HEK293 (cell line): ENCODE measurements around the gene RPE65.

Experiments
- CTCF ChIA-PET: fragments of 350-600 bp; formaldehyde crosslinking; extraction: SDS; loops from one replicate; lab custom pipeline; 2021; ENCODE audit warnings: antibody characterized with exemption; lab: Yijun Ruan, JAX
- POLR2A ChIA-PET: fragments of 300-600 bp; formaldehyde crosslinking; extraction: SDS; loops from one replicate; lab custom pipeline; 2020; ENCODE audit warnings: antibody characterized with exemption, inconsistent platforms; lab: Yijun Ruan, JAX
- H3K27ac ChIP-seq: fragments of 200-500 bp; sonication (Bioruptor generic); 2 replicates; pipeline ENCODE4 v1.5.1; 2014; ENCODE audit warnings: low read depth, low read length, control low read depth, inconsistent platforms; ENCODE audit errors: extremely low read depth
- H3K36me3 ChIP-seq, 2 experiments: fragments of 200-500 bp in 1 of 2; sonication (Bioruptor generic) in 1 of 2; 1 replicate in 1 of 2; 2 replicates in 1 of 2; pipeline ENCODE4 v1.5.1; 2014 to 2017; ENCODE audit warnings: inconsistent platforms in 2 of 2, low read length in 2 of 2; ENCODE audit not compliant: control insufficient read depth in 2 of 2, insufficient read depth in 1 of 2
- H3K4me1 ChIP-seq: fragments of 200-500 bp; sonication (Bioruptor generic); 2 replicates; pipeline ENCODE4 v1.5.1; 2014; ENCODE audit warnings: mild to moderate bottlenecking, low read length, inconsistent platforms; ENCODE audit not compliant: control insufficient read depth, insufficient read depth
- H3K4me3 ChIP-seq: 2 replicates; pipeline ENCODE4 v1.5.1; 2011; ENCODE audit warnings: low read depth, mild to moderate bottlenecking, control low read depth, low read length, moderate library complexity
- H3K9me3 ChIP-seq: fragments of 200-500 bp; sonication (Bioruptor generic); 2 replicates; pipeline ENCODE4 v1.5.1; 2014; ENCODE audit warnings: low read depth, low read length, inconsistent platforms; ENCODE audit not compliant: control insufficient read depth, insufficient read depth
- GLIS1 ChIP-seq: fragments of 450-650 bp; formaldehyde crosslinking; IDR thresholded peaks from 2 replicates; pipeline ENCODE4 v1.5.1; 2016; ENCODE audit warnings: missing biosample characterization, missing genetic modification characterization
- HOXA7 ChIP-seq: sonication (generic); formaldehyde crosslinking; IDR thresholded peaks from 2 replicates; pipeline ENCODE4 v1.8.1; 2022; ENCODE audit warnings: missing genetic modification reagents, borderline replicate concordance
- HOXD13 ChIP-seq: sonication (generic); formaldehyde crosslinking; IDR thresholded peaks from 2 replicates; pipeline ENCODE4 v1.8.0; 2022; ENCODE audit warnings: missing genetic modification reagents, borderline replicate concordance
- KLF7 ChIP-seq: fragments of 450-650 bp; formaldehyde crosslinking; IDR thresholded peaks from 2 replicates; pipeline ENCODE4 v1.5.1; 2016; ENCODE audit warnings: missing biosample characterization, missing genetic modification characterization, borderline replicate concordance
- KLF9 ChIP-seq: fragments of 450-650 bp; formaldehyde crosslinking; IDR thresholded peaks from 2 replicates; pipeline ENCODE4 v1.5.1; 2016; ENCODE audit warnings: missing biosample characterization, missing genetic modification characterization, low read depth
- PRDM1 ChIP-seq: fragments of 450-650 bp; formaldehyde crosslinking; IDR thresholded peaks from 2 replicates; pipeline ENCODE4; 2016; ENCODE audit warnings: missing biosample characterization, missing genetic modification characterization
- ZBTB8A ChIP-seq: fragments of 450-650 bp; formaldehyde crosslinking; IDR thresholded peaks from 2 replicates; pipeline ENCODE4 v1.5.1; 2016; ENCODE audit warnings: missing biosample characterization, missing genetic modification characterization
- ZNF16 ChIP-seq: fragments of 450-650 bp; formaldehyde crosslinking; IDR thresholded peaks from 2 replicates; pipeline ENCODE4 v1.5.1; 2016; ENCODE audit warnings: low read depth, missing biosample characterization, missing genetic modification characterization
- ZNF366 ChIP-seq: fragments of 450-650 bp; formaldehyde crosslinking; conservative IDR thresholded peaks from 2 replicates; pipeline ENCODE4 v1.5.1; 2016; ENCODE audit warnings: missing biosample characterization, missing genetic modification characterization
- ZNF404 ChIP-seq: fragments of 450-650 bp; formaldehyde crosslinking; IDR thresholded peaks from 2 replicates; pipeline ENCODE4 v1.5.1; 2017; ENCODE audit warnings: missing biosample characterization, missing genetic modification characterization
- ZNF426 ChIP-seq: fragments of 450-650 bp; formaldehyde crosslinking; IDR thresholded peaks from 2 replicates; pipeline ENCODE4 v1.5.1; 2017; ENCODE audit warnings: missing biosample characterization, missing genetic modification characterization, mild to moderate bottlenecking, inconsistent platforms, moderate library complexity
- ZNF560 ChIP-seq: fragments of 450-650 bp; formaldehyde crosslinking; IDR thresholded peaks from 2 replicates; pipeline ENCODE4 v1.5.1; 2017; ENCODE audit warnings: missing biosample characterization, missing genetic modification characterization, borderline replicate concordance
- ZNF571 ChIP-seq: fragments of 450-650 bp; formaldehyde crosslinking; IDR thresholded peaks from 2 replicates; pipeline ENCODE4 v1.5.0; 2017; ENCODE audit warnings: missing biosample characterization, missing genetic modification characterization
- ZNF677 ChIP-seq: fragments of 450-650 bp; IDR thresholded peaks from 2 replicates; pipeline ENCODE4 v1.5.0; 2018; ENCODE audit warnings: missing biosample characterization, mild to moderate bottlenecking, missing genetic modification characterization, moderate library complexity
- ZNF776 ChIP-seq: fragments of 450-650 bp; formaldehyde crosslinking; IDR thresholded peaks from 2 replicates; pipeline ENCODE4 v1.5.0; 2017; ENCODE audit warnings: missing biosample characterization, missing genetic modification characterization, borderline replicate concordance
- ZNF830 ChIP-seq: fragments of 450-650 bp; IDR thresholded peaks from 2 replicates; pipeline ENCODE4 v1.5.0; 2018; ENCODE audit warnings: missing biosample characterization, missing genetic modification characterization, low read depth, mild to moderate bottlenecking, moderate library complexity
- TF ChIP-seq, protein P1 (sequence below): fragments of 450-650 bp; formaldehyde crosslinking; IDR thresholded peaks from 2 replicates; pipeline ENCODE4 v1.5.1; 2016; ENCODE audit warnings: missing biosample characterization, missing genetic modification characterization
- TF ChIP-seq, protein P2 (sequence below): fragments of 450-650 bp; formaldehyde crosslinking; IDR thresholded peaks from 2 replicates; pipeline ENCODE4 v1.5.0; 2017; ENCODE audit warnings: missing biosample characterization, missing genetic modification characterization, borderline replicate concordance
- TF ChIP-seq, protein P3 (sequence below): fragments of 450-650 bp; formaldehyde crosslinking; IDR thresholded peaks from 2 replicates; pipeline ENCODE4 v1.5.1; 2016; ENCODE audit warnings: missing biosample characterization, missing genetic modification characterization
- TF ChIP-seq, protein P4 (sequence below): fragments of 450-650 bp; formaldehyde crosslinking; optimal IDR thresholded peaks from 2 replicates; pipeline ENCODE3; 2016; ENCODE audit warnings: missing biosample characterization, mild to moderate bottlenecking, missing genetic modification characterization

The RPE65 gene

DNA sequence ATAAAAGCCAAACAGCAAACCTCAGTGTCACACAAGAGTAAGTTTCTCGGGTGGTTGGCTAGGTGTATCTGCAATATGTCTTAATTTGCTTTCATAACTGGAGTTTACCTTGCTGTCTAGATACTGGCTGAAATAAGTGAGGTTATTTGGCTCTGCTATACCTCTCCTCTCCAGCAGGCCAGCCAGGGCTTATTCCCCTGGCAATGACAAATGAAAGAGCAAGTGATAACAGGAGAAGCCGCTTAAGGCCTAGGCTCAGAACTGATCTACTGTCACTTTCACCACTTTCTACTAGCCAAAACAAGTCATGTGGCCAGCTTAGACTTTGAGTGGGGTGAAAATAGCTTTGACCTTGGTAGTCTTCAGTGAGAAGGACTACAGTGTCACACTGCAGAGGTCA, 4.8 kb upstream of the RPE65 start:
- H3K9me3 ChIP-seq = no peaks in the 10 kb centered on the region
- CTCF ChIA-PET = no interaction called here
- no peaks in the 10 kb centered on the region for H3K36me3 ChIP-seq
- peak; percentile 73 for TF ChIP-seq PRDM1
- TF ChIP-seq KLF9 (tag by site-specific recombination) = no peak
- TF ChIP-seq, all 188 proteins: peak for 1
- Histone ChIP-seq H3K4me3 (no peak overlapping the region), H3K4me1 (no peaks in the 10 kb centered on the region), H3K27ac (no peak overlapping the region)
- POLR2A ChIA-PET = no interaction called here

DNA sequence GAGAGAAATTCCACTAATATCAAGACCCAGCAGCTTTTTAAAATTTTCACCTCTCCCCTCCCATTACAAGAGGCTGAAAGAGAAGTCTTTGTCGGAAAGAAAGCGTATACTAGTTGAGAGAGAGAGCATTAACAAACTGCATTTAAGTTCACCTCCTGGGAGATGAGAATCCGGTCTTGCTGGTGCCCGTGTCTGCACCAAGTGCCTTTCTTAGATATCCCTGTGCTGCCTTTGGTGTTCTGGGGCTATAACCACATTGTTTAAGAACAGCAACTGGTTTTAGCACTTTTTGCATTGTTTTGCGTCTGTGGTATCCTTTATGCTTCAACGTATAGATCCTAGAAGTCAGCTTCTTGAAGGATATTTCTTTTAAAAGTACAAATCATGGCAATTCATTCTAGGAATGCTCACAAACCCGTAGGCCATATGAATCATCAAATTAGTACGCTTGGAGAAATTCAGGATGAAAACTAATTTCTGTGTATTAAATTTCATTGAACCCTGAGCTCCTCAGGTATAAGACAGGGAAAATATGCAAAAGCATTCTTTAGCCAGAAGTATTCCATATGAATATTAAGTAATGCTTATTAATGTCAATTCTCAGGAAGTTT, 3.4 kb upstream of the RPE65 start:
- TF ChIP-seq ZNF404 (tag by site-specific recombination) (no peak), ZNF366 (tag by site-specific recombination) (no peak), ZNF16 (no peak)
- POLR2A ChIA-PET = no interaction called here

DNA sequence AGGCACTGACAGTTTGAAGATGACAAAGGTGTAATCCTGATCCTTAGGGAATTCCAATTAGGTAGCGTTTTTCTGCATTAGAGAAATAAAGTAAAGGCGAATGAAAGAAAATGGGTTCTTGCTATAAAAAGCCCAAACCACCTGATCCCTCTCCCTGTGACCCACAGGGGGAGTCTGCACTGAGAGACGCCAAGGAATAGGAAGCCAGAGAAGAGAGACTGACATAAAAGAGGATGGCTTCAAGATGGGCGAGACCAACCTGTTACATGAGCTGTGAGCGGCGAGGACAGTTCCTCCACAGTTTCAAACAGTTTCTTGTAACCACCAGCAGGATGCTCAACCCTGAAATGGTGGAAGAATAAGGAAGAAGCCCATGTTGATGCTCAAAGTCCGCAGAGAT, 1.4 kb downstream of the RPE65 start:
- Histone ChIP-seq H3K27ac (no peak overlapping the region), H3K36me3 (no peaks in the 10 kb centered on the region), H3K9me3 (no peaks in the 10 kb centered on the region), H3K4me3 (no peak overlapping the region)
- ChIA-PET POLR2A (interaction anchor here (1.1 kb wide), 1 partner anchor 49 kb away, joined by 3 read pairs; the partner anchor contains the start of gene DEPDC1), CTCF (interaction anchor here (1.4 kb wide), 1 partner anchor 12 kb away, joined by 4 read pairs; no protein-coding TSS in a partner anchor)
- TF ChIP-seq ZBTB8A (tag by site-specific recombination) = no peak
- TF ChIP-seq, protein P1, sequence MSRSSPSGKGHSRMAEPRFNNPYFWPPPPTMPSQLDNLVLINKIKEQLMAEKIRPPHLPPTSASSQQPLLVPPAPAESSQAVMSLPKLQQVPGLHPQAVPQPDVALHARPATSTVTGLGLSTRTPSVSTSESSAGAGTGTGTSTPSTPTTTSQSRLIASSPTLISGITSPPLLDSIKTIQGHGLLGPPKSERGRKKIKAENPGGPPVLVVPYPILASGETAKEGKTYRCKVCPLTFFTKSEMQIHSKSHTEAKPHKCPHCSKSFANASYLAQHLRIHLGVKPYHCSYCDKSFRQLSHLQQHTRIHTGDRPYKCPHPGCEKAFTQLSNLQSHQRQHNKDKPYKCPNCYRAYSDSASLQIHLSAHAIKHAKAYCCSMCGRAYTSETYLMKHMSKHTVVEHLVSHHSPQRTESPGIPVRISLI = no peak
- no peak for TF ChIP-seq ZNF830 (tag by site-specific recombination)
- TF ChIP-seq PRDM1 = no peak
- TF ChIP-seq ZNF677 (tag by site-specific recombination) = no peak
- TF ChIP-seq, all 188 proteins: peak for 0
- H3K4me1 ChIP-seq = no peaks in the 10 kb centered on the region

More for the DNA sequence above, 3.4 kb upstream of the RPE65 start:
- CTCF ChIA-PET = interaction anchor here (0.9 to 1.4 kb wide), 2 partner anchors 11 to 44 kb away, joined by 3 to 7 read pairs; no protein-coding TSS in a partner anchor
- Histone ChIP-seq H3K36me3 (no peaks in the 10 kb centered on the region), H3K4me1 (no peaks in the 10 kb centered on the region), H3K9me3 (no peaks in the 10 kb centered on the region), H3K4me3 (no peak overlapping the region), H3K27ac (no peak overlapping the region)

DNA sequence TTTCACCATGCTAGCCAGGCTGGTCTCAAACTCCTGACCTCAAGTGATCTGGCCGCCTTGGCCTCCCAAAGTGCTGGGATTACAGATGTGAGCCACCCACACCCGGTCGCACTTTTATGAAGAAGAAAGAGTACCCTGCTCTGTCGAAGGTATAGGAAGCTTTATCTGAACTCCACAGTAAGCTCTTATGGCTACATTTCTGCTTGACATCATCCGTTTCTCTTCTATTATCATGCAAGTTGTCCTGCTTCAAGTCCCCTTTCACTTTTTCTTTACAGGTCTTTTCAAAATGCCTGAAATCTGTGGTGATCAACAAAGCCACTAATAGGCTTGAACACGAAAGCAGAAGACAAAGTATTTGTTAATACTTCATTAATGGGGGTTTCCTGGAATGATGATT, 4.0 kb downstream of the RPE65 start:
- Histone ChIP-seq H3K9me3 (no peaks in the 10 kb centered on the region), H3K36me3 (no peaks in the 10 kb centered on the region), H3K27ac (no peak overlapping the region), H3K4me1 (no peaks in the 10 kb centered on the region), H3K4me3 (no peak overlapping the region)
- POLR2A ChIA-PET = no interaction called here
- CTCF ChIA-PET = interaction anchor here (1.2 kb wide), 1 partner anchor 19 kb away, joined by 3 read pairs; no protein-coding TSS in a partner anchor
- TF ChIP-seq HOXD13 (CRISPR knock-in tag) (no peak), KLF7 (tag by site-specific recombination) (no peak), ZNF776 (tag by site-specific recombination) (no peak), ZNF560 (tag by site-specific recombination) (no peak), ZNF571 (tag by site-specific recombination) (no peak), HOXA7 (CRISPR knock-in tag) (no peak), ZNF426 (tag by site-specific recombination) (no peak), GLIS1 (no peak)
- TF ChIP-seq, protein P2, sequence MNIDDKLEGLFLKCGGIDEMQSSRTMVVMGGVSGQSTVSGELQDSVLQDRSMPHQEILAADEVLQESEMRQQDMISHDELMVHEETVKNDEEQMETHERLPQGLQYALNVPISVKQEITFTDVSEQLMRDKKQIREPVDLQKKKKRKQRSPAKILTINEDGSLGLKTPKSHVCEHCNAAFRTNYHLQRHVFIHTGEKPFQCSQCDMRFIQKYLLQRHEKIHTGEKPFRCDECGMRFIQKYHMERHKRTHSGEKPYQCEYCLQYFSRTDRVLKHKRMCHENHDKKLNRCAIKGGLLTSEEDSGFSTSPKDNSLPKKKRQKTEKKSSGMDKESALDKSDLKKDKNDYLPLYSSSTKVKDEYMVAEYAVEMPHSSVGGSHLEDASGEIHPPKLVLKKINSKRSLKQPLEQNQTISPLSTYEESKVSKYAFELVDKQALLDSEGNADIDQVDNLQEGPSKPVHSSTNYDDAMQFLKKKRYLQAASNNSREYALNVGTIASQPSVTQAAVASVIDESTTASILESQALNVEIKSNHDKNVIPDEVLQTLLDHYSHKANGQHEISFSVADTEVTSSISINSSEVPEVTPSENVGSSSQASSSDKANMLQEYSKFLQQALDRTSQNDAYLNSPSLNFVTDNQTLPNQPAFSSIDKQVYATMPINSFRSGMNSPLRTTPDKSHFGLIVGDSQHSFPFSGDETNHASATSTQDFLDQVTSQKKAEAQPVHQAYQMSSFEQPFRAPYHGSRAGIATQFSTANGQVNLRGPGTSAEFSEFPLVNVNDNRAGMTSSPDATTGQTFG (tag by site-specific recombination) = no peak
- TF ChIP-seq, protein P3, sequence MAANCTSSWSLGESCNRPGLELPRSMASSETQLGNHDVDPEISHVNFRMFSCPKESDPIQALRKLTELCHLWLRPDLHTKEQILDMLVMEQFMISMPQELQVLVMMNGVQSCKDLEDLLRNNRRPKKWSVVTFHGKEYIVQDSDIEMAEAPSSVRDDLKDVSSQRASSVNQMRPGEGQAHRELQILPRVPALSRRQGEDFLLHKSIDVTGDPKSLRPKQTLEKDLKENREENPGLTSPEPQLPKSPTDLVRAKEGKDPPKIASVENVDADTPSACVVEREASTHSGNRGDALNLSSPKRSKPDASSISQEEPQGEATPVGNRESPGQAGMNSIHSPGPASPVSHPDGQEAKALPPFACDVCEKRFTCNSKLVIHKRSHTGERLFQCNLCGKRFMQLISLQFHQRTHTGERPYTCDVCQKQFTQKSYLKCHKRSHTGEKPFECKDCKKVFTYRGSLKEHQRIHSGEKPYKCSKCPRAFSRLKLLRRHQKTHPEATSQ = no peak
- TF ChIP-seq, protein P4, sequence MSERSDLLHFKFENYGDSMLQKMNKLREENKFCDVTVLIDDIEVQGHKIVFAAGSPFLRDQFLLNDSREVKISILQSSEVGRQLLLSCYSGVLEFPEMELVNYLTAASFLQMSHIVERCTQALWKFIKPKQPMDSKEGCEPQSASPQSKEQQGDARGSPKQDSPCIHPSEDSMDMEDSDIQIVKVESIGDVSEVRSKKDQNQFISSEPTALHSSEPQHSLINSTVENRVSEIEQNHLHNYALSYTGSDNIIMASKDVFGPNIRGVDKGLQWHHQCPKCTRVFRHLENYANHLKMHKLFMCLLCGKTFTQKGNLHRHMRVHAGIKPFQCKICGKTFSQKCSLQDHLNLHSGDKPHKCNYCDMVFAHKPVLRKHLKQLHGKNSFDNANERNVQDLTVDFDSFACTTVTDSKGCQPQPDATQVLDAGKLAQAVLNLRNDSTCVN (tag by site-specific recombination) = no peak
- TF ChIP-seq, protein P1 = no peak
